ENCODE data around the gene GABRP.

Gene GABRP

GRCh38 chr5:170848033-170848432 is 64.5 kb downstream of the GABRP start:
- TF ChIP-seq, protein P1, sequence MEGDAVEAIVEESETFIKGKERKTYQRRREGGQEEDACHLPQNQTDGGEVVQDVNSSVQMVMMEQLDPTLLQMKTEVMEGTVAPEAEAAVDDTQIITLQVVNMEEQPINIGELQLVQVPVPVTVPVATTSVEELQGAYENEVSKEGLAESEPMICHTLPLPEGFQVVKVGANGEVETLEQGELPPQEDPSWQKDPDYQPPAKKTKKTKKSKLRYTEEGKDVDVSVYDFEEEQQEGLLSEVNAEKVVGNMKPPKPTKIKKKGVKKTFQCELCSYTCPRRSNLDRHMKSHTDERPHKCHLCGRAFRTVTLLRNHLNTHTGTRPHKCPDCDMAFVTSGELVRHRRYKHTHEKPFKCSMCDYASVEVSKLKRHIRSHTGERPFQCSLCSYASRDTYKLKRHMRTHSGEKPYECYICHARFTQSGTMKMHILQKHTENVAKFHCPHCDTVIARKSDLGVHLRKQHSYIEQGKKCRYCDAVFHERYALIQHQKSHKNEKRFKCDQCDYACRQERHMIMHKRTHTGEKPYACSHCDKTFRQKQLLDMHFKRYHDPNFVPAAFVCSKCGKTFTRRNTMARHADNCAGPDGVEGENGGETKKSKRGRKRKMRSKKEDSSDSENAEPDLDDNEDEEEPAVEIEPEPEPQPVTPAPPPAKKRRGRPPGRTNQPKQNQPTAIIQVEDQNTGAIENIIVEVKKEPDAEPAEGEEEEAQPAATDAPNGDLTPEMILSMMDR (IDR thresholded peaks at IDR 0.05; ENCODE audit: insufficient read depth, missing control alignments), result no peak
- DNase-seq (ENCODE audit: insufficient read length, low spot score) (no peak), FAIRE-seq (no peak)

GRCh38 chr5:170849374-170849773 is 65.8 kb downstream of the GABRP start:
- FAIRE-seq (no peak), DNase-seq (ENCODE audit: insufficient read length, low spot score) (no peak)
- TF ChIP-seq, protein P1 (IDR thresholded peaks at IDR 0.05; ENCODE audit: insufficient read depth, missing control alignments), result no peak

GRCh38 chr5:170854566-170854965 is 71.0 kb downstream of the GABRP start:
- DNase-seq (ENCODE audit: insufficient read length, low spot score) (no peak), FAIRE-seq (no peak)
- TF ChIP-seq, protein P1 (IDR thresholded peaks at IDR 0.05; ENCODE audit: insufficient read depth, missing control alignments), result no peak

DNA sequence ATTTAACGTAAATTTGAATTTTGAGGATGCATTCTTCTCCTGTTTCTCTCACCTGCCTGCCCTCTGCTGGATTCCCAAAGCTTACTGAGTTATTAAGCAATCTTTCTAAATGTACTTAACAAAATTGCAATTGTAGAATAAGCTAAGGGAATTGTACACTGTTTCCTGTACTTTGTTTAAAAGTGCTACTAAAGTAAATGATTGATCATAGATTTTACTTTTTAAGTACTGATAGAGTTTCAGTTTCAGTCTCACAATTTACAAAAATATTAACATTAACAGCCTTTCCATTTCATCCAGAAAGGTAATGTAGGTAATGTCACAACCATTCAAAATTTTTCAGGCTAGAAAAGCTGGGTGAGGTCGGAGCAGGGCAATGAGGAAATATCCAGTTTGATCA is 73.5 kb downstream of the GABRP start:
- TF ChIP-seq, protein P1 (IDR thresholded peaks at IDR 0.05; ENCODE audit: insufficient read depth, missing control alignments), result no peak
- FAIRE-seq (no peak), DNase-seq (ENCODE audit: insufficient read length, low spot score) (no peak)

GRCh38 chr5:170860415-170860814 is 76.9 kb downstream of the GABRP start:
- FAIRE-seq, result no peak
- TF ChIP-seq, protein P1 (IDR thresholded peaks at IDR 0.05; ENCODE audit: insufficient read depth, missing control alignments), result no peak

DNA sequence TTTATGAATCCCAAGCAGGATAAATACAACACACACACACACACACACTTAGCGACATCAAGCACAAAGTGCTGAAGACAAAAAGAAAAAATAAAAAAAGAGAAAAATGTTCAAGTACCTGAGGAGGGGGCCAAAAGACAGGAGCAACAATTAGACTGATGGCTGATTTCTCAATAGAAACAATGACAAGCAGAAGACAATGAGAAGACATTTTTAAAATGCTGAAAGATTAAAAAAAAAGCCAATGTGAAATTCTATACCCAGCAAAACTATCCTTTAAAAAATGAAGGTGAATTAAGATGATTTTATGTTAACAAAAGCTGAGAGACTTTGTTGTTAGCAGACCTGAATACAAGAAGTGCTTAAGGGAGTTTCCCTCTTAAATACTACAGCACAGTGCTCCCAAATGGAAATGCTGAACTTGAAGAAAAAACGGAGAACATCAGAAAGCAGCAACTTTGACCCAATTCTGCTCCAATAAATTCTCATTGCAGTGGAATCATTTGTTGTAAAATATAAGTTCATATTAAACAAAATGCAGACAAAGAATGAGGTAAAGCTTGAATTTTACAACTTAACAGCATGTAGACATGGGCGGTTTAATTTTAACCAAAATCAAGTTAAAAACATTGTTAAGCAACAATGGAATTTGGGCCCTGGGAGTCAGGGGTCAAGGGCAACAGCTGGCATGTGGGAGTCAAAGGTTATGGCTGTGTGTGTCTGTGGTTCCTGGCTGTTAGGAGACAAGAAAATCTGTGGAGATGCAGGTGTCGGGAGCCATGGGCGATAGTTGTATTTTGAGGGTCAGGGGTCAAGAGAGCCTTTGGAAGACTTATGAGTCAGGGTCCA is 77.5 kb downstream of the GABRP start:
- TF ChIP-seq, protein P1 (IDR thresholded peaks at IDR 0.05; ENCODE audit: insufficient read depth, missing control alignments), result no peak
- no peak for DNase-seq (ENCODE audit: insufficient read length, low spot score)
- no peak for FAIRE-seq

More at GRCh38 chr5:170860415-170860814, 76.9 kb downstream of the GABRP start:
- DNase-seq (ENCODE audit: insufficient read length, low spot score), result no peak

GRCh38 chr5:170861667-170861916 is 78.1 kb downstream of the GABRP start:
- FAIRE-seq (no peak), DNase-seq (ENCODE audit: insufficient read length, low spot score) (no peak)
- TF ChIP-seq, protein P1 (IDR thresholded peaks at IDR 0.05; ENCODE audit: insufficient read depth, missing control alignments), result no peak
